Central memory CD8-positive, alpha-beta T cell (primary cell): ENCODE results near the gene CHKA.
A peak's percentile ranks its signal among the peaks of the same experiment; 100 is the strongest.

Experiments
- ATAC-seq: fragments of 150-1000 bp; cut with Tn5 transposase; replicated peaks from 2 replicates; pipeline ENCODE4 v1.10.0; 2022; ENCODE audit warnings: mild to moderate bottlenecking, moderate FRiP score, moderate number of reproducible peaks; ENCODE audit not compliant: poor library complexity, severe bottlenecking; ENCODE audit errors: extremely low read depth
- DNase-seq, 2 donors: peaks; one replicate each; pipeline ENCODE4 v3.0.0; 2021; ENCODE audit warnings: low spot score in 2 of 2
- H3K27ac Mint-ChIP-seq: one replicate; pipeline ENCODE4 v1.8.0; 2022; ENCODE audit warnings: low read depth, mild to moderate bottlenecking, moderate library complexity, mixed read lengths
- H3K27me3 Mint-ChIP-seq: one replicate; pipeline ENCODE4 v1.8.0; 2022; ENCODE audit warnings: mixed read lengths
- H3K36me3 Mint-ChIP-seq: one replicate; pipeline ENCODE4 v1.8.0; 2022; ENCODE audit warnings: mild to moderate bottlenecking, moderate library complexity, mixed read lengths; ENCODE audit not compliant: insufficient read depth
- H3K4me1 Mint-ChIP-seq: one replicate; pipeline ENCODE4 v1.8.0; 2022; ENCODE audit warnings: mixed read lengths
- H3K4me3 Mint-ChIP-seq: one replicate; pipeline ENCODE4 v1.8.0; 2022; ENCODE audit warnings: mild to moderate bottlenecking, moderate library complexity, mixed read lengths
- H3K9me3 Mint-ChIP-seq: one replicate; pipeline ENCODE4 v1.8.0; 2022; ENCODE audit warnings: mixed read lengths

Gene CHKA

GRCh38 chr11:68074584-68075352 lies 46.4 kb downstream of the CHKA start:
- peaks cover 2% of the 10 kb centered on the region for H3K36me3 Mint-ChIP-seq
- H3K27me3 Mint-ChIP-seq, result no peaks in the 10 kb centered on the region
- DNase-seq (no peak), ATAC-seq (no peak)
- no peaks in the 10 kb centered on the region for H3K4me1 Mint-ChIP-seq
- H3K27ac Mint-ChIP-seq, result no peak overlapping the region
- no peaks in the 10 kb centered on the region for H3K9me3 Mint-ChIP-seq
- H3K4me3 Mint-ChIP-seq, result no peak overlapping the region

GRCh38 chr11:68071281-68072048 lies 49.7 kb downstream of the CHKA start:
- Mint-ChIP-seq H3K27ac (no peak overlapping the region), H3K36me3 (peaks cover 2% of the 10 kb centered on the region), H3K4me3 (no peak overlapping the region), H3K4me1 (no peaks in the 10 kb centered on the region), H3K9me3 (no peaks in the 10 kb centered on the region), H3K27me3 (no peaks in the 10 kb centered on the region)
- no peak for DNase-seq
- no peak for ATAC-seq

- Mint-ChIP-seq H3K4me1 (no peaks in the 10 kb centered on the region), H3K27ac (no peak overlapping the region), H3K9me3 (no peaks in the 10 kb centered on the region), H3K4me3 (no peak overlapping the region), H3K36me3 (peaks cover 2% of the 10 kb centered on the region), H3K27me3 (no peaks in the 10 kb centered on the region)
- DNase-seq, result no peak
- ATAC-seq, result no peak
Observed at GRCh38 chr11:68067991-68068390, 53.2 kb downstream of the CHKA start.

GRCh38 chr11:68066742-68067141 lies 54.4 kb downstream of the CHKA start:
- Mint-ChIP-seq H3K36me3 (peaks cover 2% of the 10 kb centered on the region), H3K27ac (no peak overlapping the region), H3K27me3 (no peaks in the 10 kb centered on the region), H3K4me1 (no peaks in the 10 kb centered on the region), H3K4me3 (no peak overlapping the region), H3K9me3 (no peaks in the 10 kb centered on the region)
- ATAC-seq, result no peak
- no peak for DNase-seq

GRCh38 chr11:68065841-68066240 lies 55.3 kb downstream of the CHKA start:
- DNase-seq (no peak), ATAC-seq (no peak)
- Mint-ChIP-seq H3K4me1 (no peaks in the 10 kb centered on the region), H3K27ac (no peak overlapping the region), H3K4me3 (no peak overlapping the region), H3K27me3 (no peaks in the 10 kb centered on the region), H3K36me3 (peaks cover 2% of the 10 kb centered on the region), H3K9me3 (no peaks in the 10 kb centered on the region)

GRCh38 chr11:68064926-68065325 lies 56.3 kb downstream of the CHKA start:
- no peaks in the 10 kb centered on the region for H3K4me1 Mint-ChIP-seq
- no peak overlapping the region for H3K27ac Mint-ChIP-seq
- peaks cover 2% of the 10 kb centered on the region for H3K36me3 Mint-ChIP-seq
- no peaks in the 10 kb centered on the region for H3K9me3 Mint-ChIP-seq
- DNase-seq (no peak), ATAC-seq (no peak)
- H3K27me3 Mint-ChIP-seq, result no peaks in the 10 kb centered on the region
- H3K4me3 Mint-ChIP-seq, result no peak overlapping the region

- no peaks in the 10 kb centered on the region for H3K4me1 Mint-ChIP-seq
- H3K9me3 Mint-ChIP-seq, result no peaks in the 10 kb centered on the region
- H3K36me3 Mint-ChIP-seq, result no peaks in the 10 kb centered on the region
- no peaks in the 10 kb centered on the region for H3K27me3 Mint-ChIP-seq
- H3K4me3 Mint-ChIP-seq, result no peak overlapping the region
- DNase-seq (no peak), ATAC-seq (no peak)
- H3K27ac Mint-ChIP-seq, result no peak overlapping the region
Observed at GRCh38 chr11:68061508-68061907, 59.7 kb downstream of the CHKA start.

GRCh38 chr11:68057807-68058206 lies 63.4 kb downstream of the CHKA start:
- no peak for ATAC-seq
- H3K27me3 Mint-ChIP-seq, result no peaks in the 10 kb centered on the region
- H3K36me3 Mint-ChIP-seq, result peaks cover 3% of the 10 kb centered on the region
- no peak overlapping the region for H3K27ac Mint-ChIP-seq
- no peaks in the 10 kb centered on the region for H3K9me3 Mint-ChIP-seq
- H3K4me3 Mint-ChIP-seq, result no peak overlapping the region
- H3K4me1 Mint-ChIP-seq, result no peaks in the 10 kb centered on the region
- DNase-seq, result no peak

- Mint-ChIP-seq H3K36me3 (peaks cover 3% of the 10 kb centered on the region), H3K4me3 (no peak overlapping the region), H3K4me1 (no peaks in the 10 kb centered on the region), H3K27me3 (no peaks in the 10 kb centered on the region), H3K27ac (no peak overlapping the region), H3K9me3 (no peaks in the 10 kb centered on the region)
- DNase-seq, result no peak
- no peak for ATAC-seq
Observed at GRCh38 chr11:68056317-68057285, 64.6 kb downstream of the CHKA start.

- Mint-ChIP-seq H3K27me3 (no peaks in the 10 kb centered on the region), H3K36me3 (peaks cover 6% of the 10 kb centered on the region), H3K4me1 (no peaks in the 10 kb centered on the region), H3K27ac (no peak overlapping the region), H3K9me3 (no peaks in the 10 kb centered on the region), H3K4me3 (no peak overlapping the region)
- ATAC-seq, result no peak
- DNase-seq, result no peak
Observed at GRCh38 chr11:68053981-68054812, 67.0 kb downstream of the CHKA start.

- H3K4me1 Mint-ChIP-seq, result no peaks in the 10 kb centered on the region
- H3K27me3 Mint-ChIP-seq, result no peaks in the 10 kb centered on the region
- DNase-seq, result no peak
- H3K9me3 Mint-ChIP-seq, result no peaks in the 10 kb centered on the region
- H3K27ac Mint-ChIP-seq, result peak overlapping the region; percentile 41
- peaks cover 8% of the 10 kb centered on the region for H3K36me3 Mint-ChIP-seq
- no peak overlapping the region for H3K4me3 Mint-ChIP-seq
- ATAC-seq, result no peak
Observed at GRCh38 chr11:68053117-68053516, 68.1 kb downstream of the CHKA start.
